ENCODE results near the gene AADACL3. TPM values are rescaled to one million over a fixed set of nuclear protein-coding genes. Genes with fewer than 3 reads are reported as not detected.

Gene AADACL3
- total and polyA plus RNA-seq, 3 donors from 2014 or later: not detected

DNA sequence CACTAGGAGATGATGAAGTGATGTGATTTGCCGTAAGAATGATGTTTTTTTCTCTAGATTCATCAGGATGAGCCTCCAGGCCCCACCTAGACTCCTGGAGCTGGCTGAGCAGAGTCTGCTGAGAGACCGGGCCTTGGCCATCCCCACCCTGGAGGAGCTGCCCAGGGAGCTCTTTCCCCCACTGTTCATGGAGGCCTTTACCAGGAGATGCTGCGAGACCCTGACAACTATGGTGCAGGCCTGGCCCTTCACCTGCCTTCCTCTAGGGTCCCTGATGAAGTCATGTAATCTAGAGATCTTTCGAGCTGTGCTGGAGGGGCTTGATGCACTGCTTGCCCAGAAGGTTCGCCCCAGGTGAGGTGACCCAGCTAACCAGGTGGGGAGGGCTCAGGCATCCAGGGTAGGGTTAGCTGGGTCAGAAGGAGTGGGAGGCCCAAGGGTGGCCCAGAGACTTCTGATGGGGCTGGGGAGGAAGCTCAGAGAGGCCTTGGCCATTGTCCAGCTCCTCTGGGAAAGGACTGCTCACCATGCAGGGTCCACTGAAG is 59.0 kb downstream of the AADACL3 start:
- intact Hi-C loops (cut with DNase I; ENCODE audit: low total_unique reads): no loop called here

DNA sequence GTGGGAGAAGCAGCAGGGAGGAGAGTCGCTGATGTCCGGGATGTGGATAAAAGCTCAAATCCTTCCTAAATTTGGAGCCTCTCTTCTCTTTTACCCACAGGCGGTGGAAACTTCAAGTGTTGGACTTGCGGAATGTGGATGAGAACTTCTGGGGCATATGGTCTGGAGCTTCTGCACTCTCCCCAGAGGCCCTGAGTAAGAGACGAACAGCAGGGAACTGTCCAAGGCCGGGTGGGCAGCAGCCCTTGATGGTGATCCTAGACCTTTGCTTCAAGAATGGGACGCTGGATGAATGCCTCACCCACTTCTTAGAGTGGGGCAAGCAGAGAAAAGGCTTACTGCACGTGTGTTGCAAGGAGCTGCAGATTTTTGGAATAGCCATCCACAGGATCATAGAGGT is 59.5 kb downstream of the AADACL3 start:
- Histone ChIP-seq H3K27me3 (no peaks in the 10 kb centered on the region), H3K4me3 (no peak overlapping the region), H3K36me3 (ENCODE audit: low read depth, missing control alignments) (no peaks in the 10 kb centered on the region), H3K27ac (no peak overlapping the region), H3K9me3 (no peaks in the 10 kb centered on the region), H3K4me1 (no peaks in the 10 kb centered on the region)
- intact Hi-C loops (cut with DNase I; ENCODE audit: low total_unique reads): no loop called here
- TF ChIP-seq CTCF (IDR thresholded peaks at IDR 0.05) (no peak), POLR2A (IDR thresholded peaks at IDR 0.05) (no peak)
- DNase-seq: no peak
- 78 to 86% methylated on average over 8 of the region's 8 CpGs for WGBS, 2 donors

More for the DNA sequence above, 59.0 kb downstream of the AADACL3 start:
- 83 to 88% methylated on average over 5 of the region's 5 CpGs for WGBS, 2 donors
- Histone ChIP-seq H3K9me3 (no peaks in the 10 kb centered on the region), H3K27ac (no peak overlapping the region), H3K4me1 (no peaks in the 10 kb centered on the region), H3K4me3 (no peak overlapping the region), H3K36me3 (ENCODE audit: low read depth, missing control alignments) (no peaks in the 10 kb centered on the region), H3K27me3 (no peaks in the 10 kb centered on the region)
- no peak for TF ChIP-seq POLR2A (IDR thresholded peaks at IDR 0.05)
- no peak for TF ChIP-seq CTCF (IDR thresholded peaks at IDR 0.05)
- DNase-seq: no peak

DNA sequence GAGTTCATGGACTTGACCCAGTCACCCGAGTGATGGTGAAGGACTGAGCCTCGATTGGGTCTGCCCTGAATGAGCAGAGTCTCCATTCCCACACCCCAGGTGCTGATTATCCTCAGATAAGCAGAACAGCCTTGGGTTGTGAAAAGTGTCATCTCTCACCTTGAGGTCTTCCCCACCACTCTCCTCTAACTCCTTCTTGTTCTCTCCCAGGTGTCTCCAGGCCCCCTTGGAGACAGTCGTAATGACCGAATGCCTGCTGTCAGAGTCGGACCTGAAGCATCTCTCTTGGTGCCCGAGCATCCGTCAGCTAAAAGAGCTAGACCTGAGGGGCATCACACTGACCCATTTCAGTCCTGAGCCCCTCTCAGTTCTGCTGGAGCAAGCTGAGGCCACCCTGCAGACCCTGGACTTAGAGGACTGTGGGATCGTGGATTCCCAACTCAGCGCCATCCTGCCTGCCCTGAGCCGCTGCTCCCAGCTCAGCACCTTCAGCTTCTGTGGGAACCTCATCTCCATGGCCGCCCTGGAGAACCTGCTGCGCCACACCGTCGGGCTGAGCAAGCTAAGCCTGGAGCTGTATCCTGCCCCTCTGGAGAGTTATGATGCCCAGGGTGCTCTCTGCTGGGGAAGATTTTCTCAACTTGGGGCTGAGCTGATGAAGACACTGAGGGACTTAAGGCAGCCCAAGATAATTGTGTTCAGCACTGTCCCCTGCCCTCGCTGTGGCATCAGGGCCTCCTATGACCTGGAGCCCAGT is 61.1 kb downstream of the AADACL3 start:
- H3K4me3 ChIP-seq: no peak overlapping the region
- intact Hi-C loops (cut with DNase I; ENCODE audit: low total_unique reads): no loop called here
- H3K27ac ChIP-seq: no peak overlapping the region
- H3K27me3 ChIP-seq: no peaks in the 10 kb centered on the region
- no peaks in the 10 kb centered on the region for H3K4me1 ChIP-seq
- H3K36me3 ChIP-seq (ENCODE audit: low read depth, missing control alignments): no peaks in the 10 kb centered on the region
- TF ChIP-seq CTCF (IDR thresholded peaks at IDR 0.05) (no peak), POLR2A (IDR thresholded peaks at IDR 0.05) (no peak)
- 84 to 91% methylated on average over 8 to 15 of the region's 15 CpGs for WGBS, 2 donors
- DNase-seq: no peak
- no peaks in the 10 kb centered on the region for H3K9me3 ChIP-seq

Small RNAs within 50 kb of the gene (small RNA-seq; reads per million reads assigned to genes)
- 0 reads per million in 2 donors for gene AC244670.1

Other genes with a start within 250 kb of the AADACL3 start
- 10 to 100 TPM; 27.1 to 30.2 TPM for gene DHRS3, start 97.9 kb upstream of the AADACL3 start, total RNA-seq
- gene DHRS3, start 97.9 kb upstream of the AADACL3 start, polyA plus RNA-seq (ENCODE audit: insufficient read depth, low read depth, low replicate concordance): 38.7 TPM
- gene AADACL4, start 72.0 kb upstream of the AADACL3 start, total RNA-seq: not detected
- 0.66 TPM for gene AADACL4, start 72.0 kb upstream of the AADACL3 start, polyA plus RNA-seq (ENCODE audit: insufficient read depth, low read depth, low replicate concordance)
- 10 to 100 TPM in 1 of 2 donors, 1 to 10 TPM in 1; 8.1 to 13.4 TPM for gene CFAP107, start 30.1 kb downstream of the AADACL3 start, total RNA-seq
- gene CFAP107, start 30.1 kb downstream of the AADACL3 start, polyA plus RNA-seq (ENCODE audit: insufficient read depth, low read depth, low replicate concordance): 87.9 TPM
- under 1 TPM; 0.24 to 0.25 TPM for gene PRAMEF12, start 57.6 kb downstream of the AADACL3 start, total RNA-seq
- not detected for gene PRAMEF12, start 57.6 kb downstream of the AADACL3 start, polyA plus RNA-seq (ENCODE audit: insufficient read depth, low read depth, low replicate concordance)
- not detected for gene PRAMEF1, start 75.3 kb downstream of the AADACL3 start, total RNA-seq
- gene PRAMEF1, start 75.3 kb downstream of the AADACL3 start, polyA plus RNA-seq (ENCODE audit: insufficient read depth, low read depth, low replicate concordance): 0.61 TPM
- gene PRAMEF11, start 115.3 kb downstream of the AADACL3 start, total RNA-seq: not detected
- not detected for gene PRAMEF11, start 115.3 kb downstream of the AADACL3 start, polyA plus RNA-seq (ENCODE audit: insufficient read depth, low read depth, low replicate concordance)
- gene HNRNPCL1, start 132.6 kb downstream of the AADACL3 start, total RNA-seq: under 1 TPM in 1 of 2 donors, not detected in 1; 0.31 TPM
- gene HNRNPCL1, start 132.6 kb downstream of the AADACL3 start, polyA plus RNA-seq (ENCODE audit: insufficient read depth, low read depth, low replicate concordance): not detected
- under 1 TPM in 1 of 2 donors, not detected in 1; 0.24 TPM for gene PRAMEF2, start 141.0 kb downstream of the AADACL3 start, total RNA-seq
- 0.73 TPM for gene PRAMEF2, start 141.0 kb downstream of the AADACL3 start, polyA plus RNA-seq (ENCODE audit: insufficient read depth, low read depth, low replicate concordance)
- not detected for gene PRAMEF4, start 170.1 kb downstream of the AADACL3 start, total RNA-seq
- not detected for gene PRAMEF4, start 170.1 kb downstream of the AADACL3 start, polyA plus RNA-seq (ENCODE audit: insufficient read depth, low read depth, low replicate concordance)
- gene PRAMEF10, start 182.2 kb downstream of the AADACL3 start, total RNA-seq: not detected
- not detected for gene PRAMEF10, start 182.2 kb downstream of the AADACL3 start, polyA plus RNA-seq (ENCODE audit: insufficient read depth, low read depth, low replicate concordance)
- not detected for gene PRAMEF7, start 200.5 kb downstream of the AADACL3 start, total RNA-seq
- gene PRAMEF7, start 200.5 kb downstream of the AADACL3 start, polyA plus RNA-seq (ENCODE audit: insufficient read depth, low read depth, low replicate concordance): 0.20 TPM
- not detected for gene PRAMEF6, start 231.5 kb downstream of the AADACL3 start, total RNA-seq
- not detected for gene PRAMEF6, start 231.5 kb downstream of the AADACL3 start, polyA plus RNA-seq (ENCODE audit: insufficient read depth, low read depth, low replicate concordance)

All from testis (tissue), 3 donors.